PFSK-1 (cell line): ENCODE data around the gene UQCR10.

Experiments used
- POLR2AphosphoS5 ChIP-seq: IDR thresholded peaks from 2 replicates; pipeline ENCODE4 v1.6.1; 2012; ENCODE audit warnings: low read depth, mild to moderate bottlenecking, control low read depth, low read length, moderate library complexity
- REST ChIP-seq, 2 experiments: IDR thresholded peaks; 2 replicates each; pipeline versions ENCODE4 v1.6.1 to v1.8.0; 2011 to 2012; ENCODE audit warnings: low read depth in 2 of 2, low read length in 2 of 2, control low read depth in 1 of 2, inconsistent platforms in 1 of 2, mild to moderate bottlenecking in 1 of 2, moderate library complexity in 1 of 2; ENCODE audit not compliant: insufficient read depth in 1 of 2
- SIN3A ChIP-seq: IDR thresholded peaks from 2 replicates; pipeline ENCODE4 v1.6.1; 2012; ENCODE audit warnings: mild to moderate bottlenecking, low read length, moderate library complexity, borderline replicate concordance; ENCODE audit not compliant: insufficient read depth
- TAF1 ChIP-seq: IDR thresholded peaks from 2 replicates; pipeline ENCODE4 v1.6.1; 2012; ENCODE audit warnings: low read length, control low read depth, borderline replicate concordance; ENCODE audit not compliant: insufficient read depth

GRCh38 chr22:29767171-29768051 is at the start of gene UQCR10:
- TF ChIP-seq SIN3A: no peak
- TF ChIP-seq POLR2AphosphoS5: no peak; the same call in none of the 2 replicates
- peak; percentile 82 for TF ChIP-seq TAF1
- TF ChIP-seq REST (IDR thresholded peaks at IDR 0.05; ENCODE audit: insufficient read depth in 1 of 2, low read depth in 2 of 2, low read length in 2 of 2): peak in 1 of 2 experiments; percentile 31; a peak in 1 of 4 replicates
